CD14-positive monocyte (primary cell): ENCODE data around the gene DPF3. TPM values are rescaled to one million over a fixed set of nuclear protein-coding genes. Genes with fewer than 3 reads are reported as not detected.

Experiments
- DNase-seq, 3 donors: peaks; one replicate each; pipeline ENCODE4 v3.0.0-alpha.2; 2011 to 2022
- H2AFZ ChIP-seq: 2 replicates; pipeline ENCODE4 v1.6.0; 2012; ENCODE audit warnings: mild to moderate bottlenecking, low read depth, low read length, inconsistent platforms; ENCODE audit not compliant: insufficient read depth, poor library complexity, severe bottlenecking
- H3K27ac ChIP-seq, 2 donors: 1 replicate in 1 of 2; 2 replicates in 1 of 2; pipeline ENCODE4 v1.5.1; 2012 to 2013; ENCODE audit warnings: low read length in 2 of 2, control low read depth in 1 of 2, inconsistent platforms in 1 of 2, low read depth in 1 of 2, mild to moderate bottlenecking in 1 of 2
- H3K27me3 ChIP-seq, 2 donors: one replicate each; pipeline versions ENCODE4 v1.6.0 to v1.6.1; 2011 to 2013; ENCODE audit warnings: low read length in 2 of 2; ENCODE audit not compliant: control insufficient read depth in 2 of 2, insufficient read depth in 2 of 2
- H3K36me3 ChIP-seq, 2 donors: replicated peaks in 1 of 2; 1 replicate in 1 of 2; 2 replicates in 1 of 2; pipeline versions ENCODE4 v1.5.1 to v1.6.1; 2012 to 2013; ENCODE audit warnings: low read length in 2 of 2, control low read depth in 1 of 2, inconsistent platforms in 1 of 2, mild to moderate bottlenecking in 1 of 2; ENCODE audit not compliant: insufficient read depth in 2 of 2, control insufficient read depth in 1 of 2
- H3K4me1 ChIP-seq, 2 donors: 1 replicate in 1 of 2; 2 replicates in 1 of 2; pipeline versions ENCODE4 v1.5.1 to v1.6.1; 2012 to 2013; ENCODE audit warnings: low read length in 2 of 2, control low read depth in 1 of 2, inconsistent platforms in 1 of 2, mild to moderate bottlenecking in 1 of 2, moderate library complexity in 1 of 2; ENCODE audit not compliant: insufficient read depth in 2 of 2, control insufficient read depth in 1 of 2
- H3K4me2 ChIP-seq: replicated peaks from 2 replicates; pipeline ENCODE3; 2012; ENCODE audit warnings: low read length, moderate library complexity, mild to moderate bottlenecking; ENCODE audit not compliant: poor library complexity, severe bottlenecking; ENCODE audit errors: extremely low read depth
- H3K4me3 ChIP-seq, 3 experiments: fragments of 200-600 bp in 1 of 3; sonication (generic) in 1 of 3; replicated peaks in 1 of 3; 1 replicate in 2 of 3; 2 replicates in 1 of 3; pipeline ENCODE4 v1.5.1; 2011 to 2013; ENCODE audit warnings: low read length in 3 of 3, mild to moderate bottlenecking in 3 of 3, control low read depth in 2 of 3, low read depth in 2 of 3, inconsistent platforms in 1 of 3, moderate library complexity in 1 of 3
- H3K79me2 ChIP-seq: 2 replicates; pipeline ENCODE4 v1.6.0; 2012; ENCODE audit warnings: mild to moderate bottlenecking, control low read depth, inconsistent platforms, low read length, moderate library complexity; ENCODE audit not compliant: insufficient read depth
- H3K9ac ChIP-seq: 2 replicates; pipeline ENCODE4 v1.6.0; 2017; ENCODE audit warnings: low read length, mild to moderate bottlenecking; ENCODE audit not compliant: insufficient read depth, poor library complexity, severe bottlenecking
- H3K9me3 ChIP-seq, 2 donors: replicated peaks in 1 of 2; 1 replicate in 1 of 2; 2 replicates in 1 of 2; pipeline versions ENCODE4 v1.5.1 to v1.6.1; 2012 to 2013; ENCODE audit warnings: low read length in 2 of 2, control low read depth in 1 of 2; ENCODE audit not compliant: control insufficient read depth in 1 of 2, insufficient read depth in 1 of 2
- H4K20me1 ChIP-seq: 2 replicates; pipeline ENCODE4 v1.6.0; 2012; ENCODE audit warnings: mild to moderate bottlenecking, low read length, control low read depth, moderate library complexity; ENCODE audit not compliant: insufficient read depth
- H3K27ac Mint-ChIP-seq, 7 donors: one replicate each; pipeline ENCODE4 v1.8.0; 2020; ENCODE audit warnings: mild to moderate bottlenecking in 7 of 7, mixed read lengths in 7 of 7, moderate library complexity in 6 of 7, inconsistent platforms in 2 of 7
- H3K27me3 Mint-ChIP-seq, 3 donors: one replicate each; pipeline ENCODE4 v1.8.0; 2021 to 2022; ENCODE audit warnings: low read depth in 3 of 3, mild to moderate bottlenecking in 3 of 3, mixed read lengths in 3 of 3, moderate library complexity in 3 of 3, inconsistent platforms in 1 of 3
- H3K36me3 Mint-ChIP-seq, 2 donors: one replicate each; pipeline ENCODE4 v1.8.0; 2020; ENCODE audit warnings: mixed read lengths in 2 of 2, inconsistent platforms in 1 of 2, mild to moderate bottlenecking in 1 of 2
- H3K4me1 Mint-ChIP-seq: one replicate; pipeline ENCODE4 v1.8.0; 2020; ENCODE audit warnings: mild to moderate bottlenecking, mixed read lengths
- H3K4me3 Mint-ChIP-seq, 2 donors: one replicate each; pipeline ENCODE4 v1.8.0; 2020; ENCODE audit warnings: mild to moderate bottlenecking in 2 of 2, mixed read lengths in 2 of 2, moderate library complexity in 1 of 2
- H3K9me3 Mint-ChIP-seq, 7 donors: one replicate each; pipeline ENCODE4 v1.8.0; 2020 to 2022; ENCODE audit warnings: mixed read lengths in 7 of 7, mild to moderate bottlenecking in 6 of 7, moderate library complexity in 6 of 7, inconsistent platforms in 2 of 7
- CTCF ChIP-seq: fragments of 200-600 bp; IDR thresholded peaks from one replicate; pipeline ENCODE4 v1.8.0; 2022; ENCODE audit warnings: antibody characterized with exemption, mild to moderate bottlenecking
- WGBS: methylation state at CpG from one replicate; pipeline ENCODE4 v1.1.5; 2013; ENCODE audit warnings: missing lambda C conversion rate; ENCODE audit not compliant: insufficient coverage; 5-methylcytosine and 5-hydroxymethylcytosine counted together
- intact Hi-C, 2 donors: fragments of 100-400 bp; cut with micrococcal nuclease; formaldehyde crosslinking; loops; one replicate each; pipeline versions ENCODE4 v1.15.0 to v1.15.1; 2023
- polyA plus RNA-seq, 3 donors: library from polyadenylated mRNA; depleted of rRNA in 1 of 3; unstranded in 2 of 3; stranded (reverse) in 1 of 3; fragments of 300-500 nt in 2 of 3; fragments of >200 nt in 1 of 3; fragmentation: Illumina TruSeq in 2 of 3; gene quantifications; 1 replicate in 2 of 3; 2 replicates in 1 of 3; pipeline ENCODE4 v1.2.3, GENCODE V29; 2012 to 2021

The DPF3 gene
- polyA plus RNA-seq, 3 donors, result 0.33 to 0.39 TPM; not detected in 1

- H3K27me3 ChIP-seq, result no peaks in the 10 kb centered on the region
- no peaks in the 10 kb centered on the region for H3K4me1 ChIP-seq
- TF ChIP-seq CTCF, result no peak
- no peak overlapping the region for H3K9ac ChIP-seq
- intact Hi-C loops, result no loop called here
- no peaks in the 10 kb centered on the region for H3K79me2 ChIP-seq
- Mint-ChIP-seq H3K27ac (no peak overlapping the region), H3K27me3 (peaks cover 3 to 7% (median 7%) of the 10 kb centered on the region in 3 donors), H3K9me3 (peaks cover 6 to 18% (median 8%) of the 10 kb centered on the region in 7 donors), H3K4me1 (no peaks in the 10 kb centered on the region), H3K4me3 (no peak overlapping the region), H3K36me3 (no peaks in the 10 kb centered on the region)
- no peak overlapping the region for H3K4me3 ChIP-seq
- no peak overlapping the region for H3K27ac ChIP-seq
- DNase-seq, result no peak
- no peak overlapping the region for H2AFZ ChIP-seq
- no peaks in the 10 kb centered on the region for H4K20me1 ChIP-seq
- 96% methylated on average over 4 of the region's 6 CpGs for WGBS
- no peak overlapping the region for H3K4me2 ChIP-seq
- peaks cover 5 to 9% of the 10 kb centered on the region in 2 donors for H3K9me3 ChIP-seq
- H3K36me3 ChIP-seq, result no peaks in the 10 kb centered on the region
These were observed 140.0 kb downstream of the DPF3 start for GRCh38 chr14:72753879-72754400.

DNA sequence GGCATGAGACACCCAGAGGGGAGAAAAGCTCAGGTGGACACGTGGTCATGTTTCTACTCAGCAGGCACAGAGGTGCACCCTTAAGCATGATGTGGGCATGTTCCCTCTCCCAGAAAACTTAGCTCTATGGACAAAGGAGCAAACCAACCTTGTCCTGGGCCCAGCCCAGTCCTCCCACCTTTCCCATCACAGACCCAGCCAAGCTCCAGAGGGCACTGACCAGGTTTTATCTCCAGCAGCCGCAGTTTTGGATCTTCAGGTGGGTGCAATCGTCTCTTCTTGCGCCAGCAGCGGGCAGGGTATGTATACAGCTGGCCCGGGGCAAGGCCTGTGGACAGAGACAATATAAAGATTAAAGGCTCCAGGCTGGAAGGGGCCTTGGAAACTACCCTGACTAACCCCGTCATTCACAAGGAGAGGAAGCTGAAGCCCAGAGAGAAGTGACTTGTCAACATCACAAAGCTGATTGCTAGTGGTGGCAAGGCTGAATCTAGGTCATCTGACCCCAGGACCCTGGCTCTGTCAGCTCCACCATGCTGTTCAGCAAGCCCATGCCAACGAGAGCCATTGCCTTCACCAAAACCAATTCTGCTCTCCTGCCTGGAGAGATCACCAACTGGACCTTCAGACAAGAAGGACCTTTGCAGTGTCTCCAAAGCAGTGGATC lies 140.7 kb downstream of the DPF3 start:
- Histone ChIP-seq H3K27ac (no peak overlapping the region), H3K4me1 (no peaks in the 10 kb centered on the region), H3K4me3 (no peak overlapping the region), H3K36me3 (no peaks in the 10 kb centered on the region), H3K9me3 (peaks cover 2 to 4% of the 10 kb centered on the region in 2 donors), H3K4me2 (no peak overlapping the region), H4K20me1 (no peaks in the 10 kb centered on the region), H3K27me3 (no peaks in the 10 kb centered on the region), H2AFZ (no peak overlapping the region), H3K9ac (no peak overlapping the region), H3K79me2 (no peaks in the 10 kb centered on the region)
- WGBS, result 68% methylated on average over 2 of the region's 8 CpGs
- DNase-seq, result no peak
- Mint-ChIP-seq H3K27ac (no peak overlapping the region), H3K27me3 (peaks cover 2 to 7% (median 7%) of the 10 kb centered on the region in 3 donors), H3K9me3 (peaks cover 1 to 16% (median 4%) of the 10 kb centered on the region in 7 donors), H3K4me3 (no peak overlapping the region), H3K4me1 (no peaks in the 10 kb centered on the region), H3K36me3 (no peaks in the 10 kb centered on the region)
- TF ChIP-seq CTCF, result no peak
- intact Hi-C loops, result no loop called here
